ENCODE results near the gene KIF6.

KIF6 gene

DNA sequence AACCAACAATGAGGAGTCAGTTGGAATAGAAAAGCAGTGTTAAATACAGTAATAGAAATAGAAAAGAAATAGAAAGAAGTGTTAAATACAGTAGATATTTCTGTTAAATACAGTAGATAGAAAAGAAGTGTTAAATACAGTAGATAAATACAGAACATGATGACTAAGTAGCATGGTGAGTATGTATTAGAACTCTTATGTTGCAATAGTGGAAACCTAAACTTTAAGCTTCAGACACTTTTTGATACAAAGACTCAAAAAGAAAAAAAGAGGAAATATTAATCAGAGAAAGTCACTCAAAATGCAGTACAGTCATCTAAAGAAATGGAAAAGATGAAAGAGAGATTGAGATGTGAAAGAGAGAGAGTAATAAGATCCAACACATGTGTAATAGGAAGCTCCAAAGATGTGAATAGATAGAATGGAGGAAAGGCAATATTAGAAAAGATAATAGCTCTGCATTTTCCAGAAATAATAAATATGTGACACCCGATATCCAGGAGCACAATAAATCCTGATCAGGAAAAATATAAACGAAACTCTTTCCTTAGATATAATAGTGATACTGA lies 271.2 kb downstream of the KIF6 start:
- Histone ChIP-seq H2AFZ (ENCODE audit: low read depth, low read length) (no peak overlapping the region), H3K9me3 (ENCODE audit: insufficient read depth, low read length, severe bottlenecking) (no peaks in the 10 kb centered on the region), H3K4me3 (ENCODE audit: low read depth in 1 of 2, low read length in 2 of 2) (no peak overlapping the region), H3K27ac (ENCODE audit: low read length) (no peak overlapping the region), H3K79me2 (ENCODE audit: insufficient read depth, low read length) (no peaks in the 10 kb centered on the region), H3K9ac (ENCODE audit: low read depth, low read length) (no peak overlapping the region), H3K4me1 (ENCODE audit: insufficient read depth, low read length) (no peaks in the 10 kb centered on the region), H3K4me2 (ENCODE audit: insufficient read depth, low read length) (no peak overlapping the region), H3K36me3 (ENCODE audit: insufficient read depth, low read length) (no peaks in the 10 kb centered on the region), H3K27me3 (ENCODE audit: insufficient read depth, low read length, poor library complexity) (no peaks in the 10 kb centered on the region), H4K20me1 (ENCODE audit: insufficient read depth, low read length) (no peaks in the 10 kb centered on the region)
- TF ChIP-seq EZH2 (IDR thresholded peaks at IDR 0.05; ENCODE audit: borderline replicate concordance, low read depth, low read length, severe bottlenecking), result no peak
- TF ChIP-seq, protein P1, sequence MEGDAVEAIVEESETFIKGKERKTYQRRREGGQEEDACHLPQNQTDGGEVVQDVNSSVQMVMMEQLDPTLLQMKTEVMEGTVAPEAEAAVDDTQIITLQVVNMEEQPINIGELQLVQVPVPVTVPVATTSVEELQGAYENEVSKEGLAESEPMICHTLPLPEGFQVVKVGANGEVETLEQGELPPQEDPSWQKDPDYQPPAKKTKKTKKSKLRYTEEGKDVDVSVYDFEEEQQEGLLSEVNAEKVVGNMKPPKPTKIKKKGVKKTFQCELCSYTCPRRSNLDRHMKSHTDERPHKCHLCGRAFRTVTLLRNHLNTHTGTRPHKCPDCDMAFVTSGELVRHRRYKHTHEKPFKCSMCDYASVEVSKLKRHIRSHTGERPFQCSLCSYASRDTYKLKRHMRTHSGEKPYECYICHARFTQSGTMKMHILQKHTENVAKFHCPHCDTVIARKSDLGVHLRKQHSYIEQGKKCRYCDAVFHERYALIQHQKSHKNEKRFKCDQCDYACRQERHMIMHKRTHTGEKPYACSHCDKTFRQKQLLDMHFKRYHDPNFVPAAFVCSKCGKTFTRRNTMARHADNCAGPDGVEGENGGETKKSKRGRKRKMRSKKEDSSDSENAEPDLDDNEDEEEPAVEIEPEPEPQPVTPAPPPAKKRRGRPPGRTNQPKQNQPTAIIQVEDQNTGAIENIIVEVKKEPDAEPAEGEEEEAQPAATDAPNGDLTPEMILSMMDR (IDR thresholded peaks at IDR 0.05; ENCODE audit: borderline replicate concordance, extremely low read depth, low read length, poor library complexity, severe bottlenecking), result no peak
- ATAC-seq (ENCODE audit: insufficient read depth, low read depth), result no peak
- no peak for DNase-seq

DNA sequence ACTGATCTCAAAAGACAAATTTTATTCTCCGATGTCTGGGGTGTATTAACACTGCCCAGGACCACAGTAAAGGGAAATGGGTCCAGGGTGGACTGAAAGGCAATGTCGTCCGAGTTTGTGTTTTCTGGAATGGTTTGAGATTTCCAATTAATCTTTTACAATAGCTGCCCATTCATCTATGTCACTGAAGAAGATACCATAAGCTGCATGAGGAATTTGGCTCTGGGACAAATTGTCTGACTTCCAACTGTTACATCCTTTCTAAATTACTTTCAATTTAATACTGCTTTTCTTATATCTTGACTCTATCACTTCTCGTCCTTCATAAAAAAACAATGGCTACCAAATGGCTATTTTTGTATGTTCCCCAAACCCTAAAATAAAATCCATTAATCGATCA lies 272.0 kb downstream of the KIF6 start:
- Histone ChIP-seq H4K20me1 (ENCODE audit: insufficient read depth, low read length) (no peaks in the 10 kb centered on the region), H3K9me3 (ENCODE audit: insufficient read depth, low read length, severe bottlenecking) (no peaks in the 10 kb centered on the region), H3K4me1 (ENCODE audit: insufficient read depth, low read length) (no peaks in the 10 kb centered on the region), H3K36me3 (ENCODE audit: insufficient read depth, low read length) (no peaks in the 10 kb centered on the region), H3K27ac (ENCODE audit: low read length) (no peak overlapping the region), H3K79me2 (ENCODE audit: insufficient read depth, low read length) (no peaks in the 10 kb centered on the region), H3K9ac (ENCODE audit: low read depth, low read length) (no peak overlapping the region), H2AFZ (ENCODE audit: low read depth, low read length) (no peak overlapping the region), H3K4me3 (ENCODE audit: low read depth in 1 of 2, low read length in 2 of 2) (no peak overlapping the region), H3K4me2 (ENCODE audit: insufficient read depth, low read length) (no peak overlapping the region), H3K27me3 (ENCODE audit: insufficient read depth, low read length, poor library complexity) (no peaks in the 10 kb centered on the region)
- DNase-seq (no peak), ATAC-seq (ENCODE audit: insufficient read depth, low read depth) (no peak)
- TF ChIP-seq, protein P1 (IDR thresholded peaks at IDR 0.05; ENCODE audit: borderline replicate concordance, extremely low read depth, low read length, poor library complexity, severe bottlenecking), result no peak

DNA sequence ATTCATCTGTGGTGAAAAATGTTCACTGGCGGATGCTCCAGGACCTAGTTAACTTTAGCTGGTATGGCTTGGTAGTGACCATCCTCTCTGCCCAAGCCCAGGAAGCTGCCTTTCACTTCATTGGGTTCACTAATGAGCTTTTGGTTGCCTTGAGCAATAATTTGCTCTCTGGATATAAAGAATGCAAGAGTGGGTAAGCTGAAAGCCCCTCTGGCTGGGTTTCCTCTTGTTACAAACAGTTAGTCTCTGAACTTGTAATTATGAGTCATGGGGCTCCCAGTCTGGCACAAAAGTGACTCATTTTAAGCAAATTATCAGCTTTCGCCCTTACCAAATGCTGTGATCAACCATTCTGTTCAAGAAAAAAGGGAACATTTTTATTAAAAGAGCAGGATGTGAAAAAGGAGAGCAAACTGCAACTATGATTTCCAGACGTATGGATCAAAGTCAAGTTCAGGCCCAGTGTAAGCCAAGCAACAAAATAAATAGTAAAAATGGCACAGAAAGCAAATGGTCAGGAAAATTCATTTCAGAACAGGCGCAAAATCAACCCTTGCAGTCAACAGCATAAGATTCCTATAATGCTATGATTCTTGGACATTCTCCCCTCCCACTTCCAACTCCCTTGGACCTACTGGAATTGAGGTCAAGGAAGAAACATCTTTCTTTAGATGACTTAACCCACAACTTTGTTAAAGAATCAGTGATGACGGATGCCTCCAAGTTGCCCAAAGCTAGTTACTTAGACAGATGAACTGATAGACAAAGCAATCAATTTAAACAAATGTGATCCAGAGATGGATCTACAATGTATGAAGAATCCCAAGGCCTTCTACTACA lies 272.7 kb downstream of the KIF6 start:
- H3K4me3 ChIP-seq (ENCODE audit: low read depth in 1 of 2, low read length in 2 of 2), result no peak overlapping the region
- ATAC-seq (ENCODE audit: insufficient read depth, low read depth) (no peak), DNase-seq (no peak)
- H3K9me3 ChIP-seq (ENCODE audit: insufficient read depth, low read length, severe bottlenecking), result no peaks in the 10 kb centered on the region
- H3K79me2 ChIP-seq (ENCODE audit: insufficient read depth, low read length), result no peaks in the 10 kb centered on the region
- H3K4me2 ChIP-seq (ENCODE audit: insufficient read depth, low read length), result no peak overlapping the region
- H3K27ac ChIP-seq (ENCODE audit: low read length), result no peak overlapping the region
- H3K27me3 ChIP-seq (ENCODE audit: insufficient read depth, low read length, poor library complexity), result no peaks in the 10 kb centered on the region
- H3K4me1 ChIP-seq (ENCODE audit: insufficient read depth, low read length), result no peaks in the 10 kb centered on the region
- no peaks in the 10 kb centered on the region for H3K36me3 ChIP-seq (ENCODE audit: insufficient read depth, low read length)
- H3K9ac ChIP-seq (ENCODE audit: low read depth, low read length), result no peak overlapping the region
- H4K20me1 ChIP-seq (ENCODE audit: insufficient read depth, low read length), result no peaks in the 10 kb centered on the region
- H2AFZ ChIP-seq (ENCODE audit: low read depth, low read length), result no peak overlapping the region
- TF ChIP-seq, protein P1 (IDR thresholded peaks at IDR 0.05; ENCODE audit: borderline replicate concordance, extremely low read depth, low read length, poor library complexity, severe bottlenecking), result no peak
- TF ChIP-seq EZH2 (IDR thresholded peaks at IDR 0.05; ENCODE audit: borderline replicate concordance, low read depth, low read length, severe bottlenecking), result no peak
